ENCODE measurements around the gene SPTLC1.

The SPTLC1 gene

DNA sequence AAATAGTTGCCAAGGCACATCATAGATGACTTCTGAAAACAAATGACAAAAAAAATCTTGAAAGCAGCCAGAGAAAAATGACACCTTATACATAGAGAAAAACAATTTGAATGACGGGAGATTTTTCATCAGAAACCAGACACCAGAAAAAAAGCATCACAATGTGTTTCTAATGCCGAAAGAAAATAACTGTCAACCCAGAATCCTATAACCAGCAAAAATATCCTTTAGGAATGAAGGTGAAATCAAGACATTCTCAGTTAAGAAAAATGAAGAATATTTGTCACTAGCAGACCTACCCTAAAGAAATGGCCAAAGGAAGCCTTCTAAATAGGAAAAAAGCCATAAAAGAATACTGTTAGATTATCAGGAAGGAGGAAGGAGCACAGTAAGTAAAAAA lies 54.0 kb downstream of the SPTLC1 start:
- no peak overlapping the region for H3K27ac ChIP-seq (ENCODE audit: low read length)
- H3K4me3 ChIP-seq (ENCODE audit: low read length): no peak overlapping the region
- peaks cover 65% of the 10 kb centered on the region for H3K36me3 ChIP-seq (ENCODE audit: insufficient read depth, low read depth, low read length)
- H3K9me3 ChIP-seq (ENCODE audit: insufficient read depth, low read depth, low read length): peaks cover 30% of the 10 kb centered on the region
- peaks cover 22% of the 10 kb centered on the region for H3K4me1 ChIP-seq (ENCODE audit: insufficient read depth, low read length)
- no peak overlapping the region for H3K9ac ChIP-seq (ENCODE audit: low read depth, low read length)
- no peaks in the 10 kb centered on the region for H3K27me3 ChIP-seq (ENCODE audit: insufficient read depth, low read length)

DNA sequence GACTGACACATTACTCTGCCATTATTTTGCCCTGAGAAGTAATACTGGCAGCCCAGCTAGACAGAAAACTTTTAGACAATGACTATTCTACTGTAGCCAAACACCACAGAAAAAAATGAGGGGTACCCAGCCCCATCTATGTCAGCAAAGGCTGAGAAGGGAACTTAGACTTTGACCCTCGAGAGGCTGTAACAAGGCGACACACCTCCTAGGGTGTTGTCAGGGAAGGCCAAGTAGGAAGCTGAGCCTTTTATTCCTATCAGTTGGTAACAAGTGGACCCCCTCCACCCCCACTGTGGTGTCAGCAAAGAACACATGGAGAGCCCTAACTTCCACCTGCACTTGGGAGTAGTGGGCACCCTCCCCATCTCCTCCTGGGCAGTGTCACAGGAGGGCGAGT lies 55.6 kb downstream of the SPTLC1 start:
- Histone ChIP-seq H3K27ac (ENCODE audit: low read length) (no peak overlapping the region), H3K4me1 (ENCODE audit: insufficient read depth, low read length) (peaks cover 32% of the 10 kb centered on the region), H3K27me3 (ENCODE audit: insufficient read depth, low read length) (no peaks in the 10 kb centered on the region), H3K9me3 (ENCODE audit: insufficient read depth, low read depth, low read length) (peaks cover 30% of the 10 kb centered on the region), H3K4me3 (ENCODE audit: low read length) (0 out of 2 replicates have a peak overlapping the region, but pooled peaks have one; percentile 6), H3K9ac (ENCODE audit: low read depth, low read length) (no peak overlapping the region), H3K36me3 (ENCODE audit: insufficient read depth, low read depth, low read length) (peaks cover 56% of the 10 kb centered on the region)

DNA sequence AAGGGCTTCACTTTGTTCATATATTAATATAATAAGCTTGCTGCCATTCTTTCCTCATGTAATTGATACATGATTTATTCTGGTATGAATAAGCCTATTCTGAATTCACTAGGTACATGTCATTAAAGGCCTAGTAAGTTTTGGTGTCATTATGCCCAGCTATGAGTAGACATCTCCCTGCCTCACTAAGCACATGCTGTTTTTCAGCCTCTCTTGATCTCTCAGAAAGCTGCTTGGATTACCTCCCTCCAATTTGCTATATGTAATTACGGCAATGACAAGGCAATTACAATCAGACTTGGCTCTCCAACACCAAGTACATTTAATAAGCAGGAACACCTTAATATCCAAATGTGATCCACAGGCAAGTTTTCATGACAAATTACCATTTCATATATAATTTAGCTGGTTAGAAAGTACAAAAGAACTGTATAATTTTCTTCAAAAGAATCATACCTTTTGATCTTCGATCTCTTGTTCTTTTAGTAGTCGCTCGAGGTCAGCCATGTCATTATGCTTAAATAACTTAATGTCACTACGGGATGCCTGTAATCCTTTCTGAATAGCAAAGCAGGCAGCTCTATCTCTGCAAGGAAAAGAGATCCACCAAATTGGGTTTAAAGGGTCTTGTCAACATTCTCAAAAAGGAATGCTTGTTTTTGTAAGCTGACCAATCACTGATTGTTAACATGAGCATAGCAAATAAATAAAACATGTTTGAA lies 56.3 kb downstream of the SPTLC1 start:
- Histone ChIP-seq H3K9me3 (ENCODE audit: insufficient read depth, low read depth, low read length) (peaks cover 25% of the 10 kb centered on the region), H3K36me3 (ENCODE audit: insufficient read depth, low read depth, low read length) (peaks cover 55% of the 10 kb centered on the region), H3K4me3 (ENCODE audit: low read length) (0 out of 2 replicates have a peak overlapping the region, but pooled peaks have one; percentile 6), H3K9ac (ENCODE audit: low read depth, low read length) (no peak overlapping the region), H3K4me1 (ENCODE audit: insufficient read depth, low read length) (peaks cover 32% of the 10 kb centered on the region), H3K27me3 (ENCODE audit: insufficient read depth, low read length) (no peaks in the 10 kb centered on the region), H3K27ac (ENCODE audit: low read length) (no peak overlapping the region)

DNA sequence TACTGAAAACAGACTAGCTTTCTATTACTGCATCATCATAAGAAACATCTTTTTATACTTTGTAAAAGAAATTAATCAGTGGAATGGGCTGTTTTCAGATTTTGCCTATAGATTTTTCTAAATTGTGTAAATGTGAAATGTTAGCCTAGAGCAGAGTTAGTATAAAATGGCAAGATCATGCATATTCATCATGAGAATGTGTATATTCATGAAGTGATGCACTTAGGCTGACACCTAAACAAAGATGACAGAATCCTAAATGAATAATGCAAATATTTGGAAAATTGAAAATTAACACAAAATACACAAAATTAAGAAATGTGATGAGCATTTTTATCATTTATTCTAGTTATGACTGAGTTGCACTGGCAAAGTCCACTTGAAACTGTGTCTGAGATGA lies 57.2 kb downstream of the SPTLC1 start:
- Histone ChIP-seq H3K9ac (ENCODE audit: low read depth, low read length) (no peak overlapping the region), H3K36me3 (ENCODE audit: insufficient read depth, low read depth, low read length) (peaks cover 54% of the 10 kb centered on the region), H3K9me3 (ENCODE audit: insufficient read depth, low read depth, low read length) (peaks cover 19% of the 10 kb centered on the region), H3K4me1 (ENCODE audit: insufficient read depth, low read length) (peaks cover 32% of the 10 kb centered on the region), H3K27me3 (ENCODE audit: insufficient read depth, low read length) (no peaks in the 10 kb centered on the region), H3K4me3 (ENCODE audit: low read length) (no peak overlapping the region), H3K27ac (ENCODE audit: low read length) (no peak overlapping the region)

DNA sequence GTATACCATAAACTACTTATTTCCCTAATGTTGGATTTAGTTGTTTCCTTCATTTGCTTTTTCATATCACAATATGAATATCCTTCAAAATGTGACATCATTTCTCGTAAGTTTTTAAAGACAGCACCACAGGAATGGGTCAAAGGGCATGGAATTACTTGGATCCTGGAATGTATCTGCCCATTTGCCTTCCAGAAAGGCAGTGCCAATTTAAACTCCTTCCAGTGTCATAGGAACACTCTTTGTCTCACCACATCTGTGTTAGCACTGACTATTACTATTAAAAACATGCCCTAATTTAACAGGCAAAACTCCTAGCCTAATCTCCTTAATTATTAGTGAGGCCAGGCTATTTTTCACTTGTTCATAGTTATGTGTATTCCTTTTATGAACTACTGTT lies 58.0 kb downstream of the SPTLC1 start:
- Histone ChIP-seq H3K36me3 (ENCODE audit: insufficient read depth, low read depth, low read length) (peaks cover 46% of the 10 kb centered on the region), H3K4me3 (ENCODE audit: low read length) (no peak overlapping the region), H3K27me3 (ENCODE audit: insufficient read depth, low read length) (no peaks in the 10 kb centered on the region), H3K9me3 (ENCODE audit: insufficient read depth, low read depth, low read length) (peaks cover 15% of the 10 kb centered on the region), H3K4me1 (ENCODE audit: insufficient read depth, low read length) (peaks cover 32% of the 10 kb centered on the region), H3K27ac (ENCODE audit: low read length) (no peak overlapping the region), H3K9ac (ENCODE audit: low read depth, low read length) (no peak overlapping the region)

DNA sequence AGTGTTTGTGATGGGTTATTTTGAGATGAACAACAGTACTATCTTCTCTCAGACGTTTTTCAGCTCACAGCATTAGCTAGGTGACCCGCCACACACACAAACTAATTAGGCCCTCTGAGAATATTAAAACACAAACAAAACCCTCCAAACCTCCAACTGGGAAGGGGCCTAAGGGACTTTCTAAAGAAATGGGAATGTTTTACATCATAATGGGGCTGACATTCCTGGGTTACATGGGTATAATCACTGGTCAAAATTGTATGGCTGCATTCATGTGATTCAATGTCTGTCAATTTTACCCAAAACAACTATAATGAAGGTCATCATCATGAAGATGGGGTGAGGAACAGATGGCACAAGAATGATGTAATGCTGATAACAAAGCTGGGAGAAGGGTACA lies 59.6 kb downstream of the SPTLC1 start:
- H3K36me3 ChIP-seq (ENCODE audit: insufficient read depth, low read depth, low read length): peaks cover 40% of the 10 kb centered on the region
- peaks cover 32% of the 10 kb centered on the region for H3K4me1 ChIP-seq (ENCODE audit: insufficient read depth, low read length)
- peak overlapping the region; percentile 41; the same call in 1 of the 2 replicates for H3K4me3 ChIP-seq (ENCODE audit: low read length)
- H3K27ac ChIP-seq (ENCODE audit: low read length): peak overlapping the region; percentile 75
- no peaks in the 10 kb centered on the region for H3K9me3 ChIP-seq (ENCODE audit: insufficient read depth, low read depth, low read length)
- H3K9ac ChIP-seq (ENCODE audit: low read depth, low read length): peak overlapping the region; percentile 51
- no peaks in the 10 kb centered on the region for H3K27me3 ChIP-seq (ENCODE audit: insufficient read depth, low read length)

DNA sequence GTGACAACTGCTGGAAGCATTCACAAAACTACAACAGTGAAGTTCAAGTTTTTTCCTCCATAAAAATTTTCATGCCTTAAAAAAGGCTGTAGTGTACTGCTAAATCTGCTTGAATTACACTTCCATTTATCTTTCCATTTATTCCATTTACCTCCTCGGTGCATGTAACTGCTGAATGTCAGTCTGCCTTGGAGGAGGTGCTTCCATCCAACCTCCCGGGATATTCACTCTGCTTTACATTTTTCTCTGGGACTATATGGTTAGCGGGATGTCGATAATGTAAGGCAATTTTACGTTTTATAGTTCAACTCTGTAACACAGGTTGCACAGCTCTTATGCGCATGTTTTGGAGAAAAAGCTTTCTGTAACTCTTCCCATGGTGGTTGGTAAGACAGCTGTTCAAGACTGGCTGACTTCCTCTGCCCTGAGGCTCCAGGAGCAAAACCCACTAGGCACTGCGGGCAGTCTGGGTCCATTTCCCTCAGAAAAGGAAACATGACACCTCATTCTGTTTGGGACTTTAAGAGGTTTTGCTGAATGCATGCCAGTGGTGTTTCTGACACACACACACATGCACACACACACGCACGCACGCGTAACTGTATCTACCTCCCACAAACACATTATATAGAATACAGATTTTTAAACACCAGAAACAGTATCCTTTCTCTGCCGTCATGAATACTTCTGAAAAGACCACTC lies 66.1 kb downstream of the SPTLC1 start:
- Histone ChIP-seq H3K27ac (ENCODE audit: low read length) (peak overlapping the region; percentile 10), H3K36me3 (ENCODE audit: insufficient read depth, low read depth, low read length) (peaks cover 58% of the 10 kb centered on the region), H3K9me3 (ENCODE audit: insufficient read depth, low read depth, low read length) (no peaks in the 10 kb centered on the region), H3K9ac (ENCODE audit: low read depth, low read length) (peak overlapping the region; percentile 14; the same call in 1 of the 2 replicates), H3K4me3 (ENCODE audit: low read length) (peak overlapping the region; percentile 47), H3K27me3 (ENCODE audit: insufficient read depth, low read length) (no peaks in the 10 kb centered on the region), H3K4me1 (ENCODE audit: insufficient read depth, low read length) (peaks cover 26% of the 10 kb centered on the region; the same call in 1 of the 2 replicates)

DNA sequence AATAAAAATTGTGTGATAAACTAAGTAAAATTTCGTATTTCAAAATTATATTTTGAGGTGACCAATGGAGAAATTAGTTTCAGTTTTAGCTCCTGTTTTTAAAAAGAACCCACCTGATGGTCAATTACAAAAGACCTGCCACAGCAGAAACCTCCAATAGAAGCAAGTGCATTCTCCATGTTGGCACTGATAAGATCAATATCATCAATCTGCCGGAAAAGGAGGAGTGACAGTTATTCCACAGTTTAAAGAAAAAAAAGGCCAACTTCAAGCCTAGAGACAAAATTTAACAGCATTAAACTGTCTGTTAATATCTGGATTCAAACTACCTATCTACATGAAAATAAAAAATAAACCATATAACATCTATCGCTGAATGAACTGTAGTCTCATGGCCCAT lies 67.7 kb downstream of the SPTLC1 start:
- H3K4me3 ChIP-seq (ENCODE audit: low read length): no peak overlapping the region
- peaks cover 26% of the 10 kb centered on the region; the same call in 1 of the 2 replicates for H3K4me1 ChIP-seq (ENCODE audit: insufficient read depth, low read length)
- peaks cover 2% of the 10 kb centered on the region for H3K9me3 ChIP-seq (ENCODE audit: insufficient read depth, low read depth, low read length)
- no peaks in the 10 kb centered on the region for H3K27me3 ChIP-seq (ENCODE audit: insufficient read depth, low read length)
- peaks cover 65% of the 10 kb centered on the region for H3K36me3 ChIP-seq (ENCODE audit: insufficient read depth, low read depth, low read length)
- no peak overlapping the region for H3K27ac ChIP-seq (ENCODE audit: low read length)
- no peak overlapping the region for H3K9ac ChIP-seq (ENCODE audit: low read depth, low read length)

DNA sequence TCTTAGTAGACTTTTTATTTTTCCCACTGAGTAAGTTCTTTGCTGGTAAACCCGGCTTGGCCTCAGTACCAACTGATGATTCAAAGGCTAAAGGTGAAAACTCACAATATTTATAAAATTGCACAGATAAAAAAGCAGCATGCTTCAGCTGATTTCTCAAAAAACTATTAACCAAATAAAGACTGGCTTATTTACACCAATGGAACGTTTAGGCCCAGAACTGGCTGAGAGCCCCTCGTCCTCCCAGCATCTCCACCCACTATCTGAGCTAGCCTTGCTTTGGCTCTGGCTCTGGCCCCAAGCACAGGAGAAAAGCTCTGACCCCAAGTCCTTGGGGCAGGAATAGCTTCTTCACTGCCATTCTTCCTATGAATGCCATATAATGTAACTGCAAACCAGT lies 68.5 kb downstream of the SPTLC1 start:
- Histone ChIP-seq H3K4me1 (ENCODE audit: insufficient read depth, low read length) (peaks cover 26% of the 10 kb centered on the region; the same call in 1 of the 2 replicates), H3K27me3 (ENCODE audit: insufficient read depth, low read length) (no peaks in the 10 kb centered on the region), H3K9ac (ENCODE audit: low read depth, low read length) (no peak overlapping the region), H3K4me3 (ENCODE audit: low read length) (no peak overlapping the region), H3K9me3 (ENCODE audit: insufficient read depth, low read depth, low read length) (peaks cover 11% of the 10 kb centered on the region), H3K36me3 (ENCODE audit: insufficient read depth, low read depth, low read length) (peaks cover 73% of the 10 kb centered on the region), H3K27ac (ENCODE audit: low read length) (no peak overlapping the region)

DNA sequence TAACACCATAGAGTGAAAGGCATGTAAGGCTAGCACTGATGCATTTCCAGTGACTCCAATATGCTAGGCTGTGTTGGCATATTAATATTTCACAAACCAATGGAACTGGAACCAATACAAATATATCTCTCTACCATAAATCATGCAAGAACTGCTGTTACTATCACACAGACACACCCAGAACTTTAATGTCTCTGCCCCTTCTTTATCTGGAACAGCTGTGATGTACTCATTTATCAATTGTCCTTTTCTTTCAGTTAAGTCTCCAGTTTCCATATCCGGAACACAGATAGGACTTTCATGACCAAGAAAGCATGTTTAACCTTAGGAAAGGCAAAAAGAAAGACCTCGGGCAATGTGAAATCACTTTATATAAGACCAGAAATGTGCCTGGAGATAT lies 70.3 kb downstream of the SPTLC1 start:
- Histone ChIP-seq H3K27me3 (ENCODE audit: insufficient read depth, low read length) (no peaks in the 10 kb centered on the region), H3K9ac (ENCODE audit: low read depth, low read length) (no peak overlapping the region), H3K27ac (ENCODE audit: low read length) (no peak overlapping the region), H3K4me3 (ENCODE audit: low read length) (no peak overlapping the region), H3K36me3 (ENCODE audit: insufficient read depth, low read depth, low read length) (peaks cover 74% of the 10 kb centered on the region), H3K4me1 (ENCODE audit: insufficient read depth, low read length) (peaks cover 20% of the 10 kb centered on the region; the same call in 1 of the 2 replicates), H3K9me3 (ENCODE audit: insufficient read depth, low read depth, low read length) (peaks cover 13% of the 10 kb centered on the region)

DNA sequence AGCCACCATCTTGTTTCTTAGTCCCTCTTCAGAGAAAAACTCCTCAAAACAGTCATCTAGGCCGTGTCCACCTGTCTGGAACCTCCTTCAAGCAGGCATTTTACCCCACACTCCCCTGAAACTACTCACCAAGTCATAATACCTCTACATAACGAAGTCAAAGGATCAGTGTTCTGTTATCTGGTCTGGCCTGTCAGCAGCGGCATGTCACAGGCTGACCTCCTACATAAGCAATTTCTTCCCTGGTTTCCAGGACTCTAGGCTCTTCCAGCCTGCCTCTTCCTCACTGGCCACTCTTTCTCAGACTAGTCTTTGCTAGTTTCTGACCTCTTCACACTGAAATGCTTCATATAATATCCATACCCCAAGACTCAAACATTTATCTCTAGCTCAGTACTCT lies 72.2 kb downstream of the SPTLC1 start:
- Histone ChIP-seq H3K4me1 (ENCODE audit: insufficient read depth, low read length) (peaks cover 2% of the 10 kb centered on the region; the same call in 1 of the 2 replicates), H3K27ac (ENCODE audit: low read length) (no peak overlapping the region), H3K4me3 (ENCODE audit: low read length) (no peak overlapping the region), H3K9ac (ENCODE audit: low read depth, low read length) (no peak overlapping the region), H3K27me3 (ENCODE audit: insufficient read depth, low read length) (no peaks in the 10 kb centered on the region), H3K36me3 (ENCODE audit: insufficient read depth, low read depth, low read length) (peaks cover 78% of the 10 kb centered on the region), H3K9me3 (ENCODE audit: insufficient read depth, low read depth, low read length) (peaks cover 13% of the 10 kb centered on the region)

DNA sequence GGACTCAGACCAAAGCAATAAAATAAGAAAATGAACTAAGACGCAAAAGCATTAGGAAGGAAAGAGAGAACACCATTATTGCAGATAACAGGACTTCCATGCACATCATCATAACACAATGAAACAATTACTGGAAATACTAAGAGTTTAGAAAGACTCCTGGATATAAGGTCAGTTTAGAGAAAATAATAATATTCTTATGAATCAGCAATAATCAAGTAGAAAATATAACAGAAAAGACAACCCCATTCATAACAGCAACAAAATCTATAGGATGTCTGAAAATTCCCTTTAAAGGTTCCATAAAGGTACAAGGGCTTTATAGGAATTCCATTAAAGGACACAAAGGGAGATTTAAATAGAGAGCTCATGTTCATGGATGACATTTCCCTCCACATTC lies 73.0 kb downstream of the SPTLC1 start:
- Histone ChIP-seq H3K27ac (ENCODE audit: low read length) (no peak overlapping the region), H3K4me3 (ENCODE audit: low read length) (no peak overlapping the region), H3K27me3 (ENCODE audit: insufficient read depth, low read length) (no peaks in the 10 kb centered on the region), H3K4me1 (ENCODE audit: insufficient read depth, low read length) (no peaks in the 10 kb centered on the region), H3K9me3 (ENCODE audit: insufficient read depth, low read depth, low read length) (peaks cover 13% of the 10 kb centered on the region), H3K36me3 (ENCODE audit: insufficient read depth, low read depth, low read length) (peaks cover 78% of the 10 kb centered on the region), H3K9ac (ENCODE audit: low read depth, low read length) (no peak overlapping the region)
